Measurements from ENCODE around the gene FBXO31.
"Not testable (repeated sequence)": the region's sequence is repeated elsewhere in the genome, so short reads cannot be mapped to it uniquely, and the experiment has no call there.

Gene FBXO31

DNA sequence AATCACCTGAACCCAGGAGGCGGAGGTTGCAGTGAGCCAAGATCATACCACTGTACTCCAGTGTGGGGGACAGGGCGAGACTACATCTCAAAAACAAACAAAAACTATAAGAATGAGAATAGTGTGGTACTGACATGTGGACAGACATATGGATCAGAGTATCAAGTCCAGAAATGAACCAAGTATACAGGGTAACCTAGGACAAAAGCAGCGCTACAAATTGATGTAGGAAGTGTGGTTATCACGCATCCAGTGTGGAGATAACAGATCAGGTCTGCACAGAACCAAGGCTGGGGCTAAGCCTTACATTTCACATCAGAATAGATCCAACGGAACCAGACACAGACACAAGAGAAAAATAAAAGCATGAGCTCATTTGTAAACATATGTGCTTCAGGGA, 43.4 kb downstream of the FBXO31 start:
- no peak for DNase-seq

DNA sequence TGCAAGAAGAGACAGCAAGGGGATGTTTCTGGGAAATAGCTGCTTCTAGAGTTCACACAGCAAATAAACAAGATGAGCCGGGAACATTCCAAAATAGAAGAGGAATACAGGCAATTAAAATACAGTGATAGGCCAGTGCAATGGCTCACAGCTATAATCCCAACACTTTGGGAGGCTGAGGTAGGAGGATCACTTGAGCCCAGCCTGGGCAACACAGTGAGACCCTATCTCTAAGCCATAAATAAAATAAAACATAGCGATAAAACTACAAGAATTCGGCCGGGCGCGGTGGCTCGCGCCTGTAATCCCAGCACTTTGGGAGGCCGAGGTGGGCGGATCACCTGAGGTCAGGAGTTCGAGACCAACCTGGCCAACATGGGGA, 43.9 kb downstream of the FBXO31 start:
- not testable (repeated sequence) for DNase-seq

DNA sequence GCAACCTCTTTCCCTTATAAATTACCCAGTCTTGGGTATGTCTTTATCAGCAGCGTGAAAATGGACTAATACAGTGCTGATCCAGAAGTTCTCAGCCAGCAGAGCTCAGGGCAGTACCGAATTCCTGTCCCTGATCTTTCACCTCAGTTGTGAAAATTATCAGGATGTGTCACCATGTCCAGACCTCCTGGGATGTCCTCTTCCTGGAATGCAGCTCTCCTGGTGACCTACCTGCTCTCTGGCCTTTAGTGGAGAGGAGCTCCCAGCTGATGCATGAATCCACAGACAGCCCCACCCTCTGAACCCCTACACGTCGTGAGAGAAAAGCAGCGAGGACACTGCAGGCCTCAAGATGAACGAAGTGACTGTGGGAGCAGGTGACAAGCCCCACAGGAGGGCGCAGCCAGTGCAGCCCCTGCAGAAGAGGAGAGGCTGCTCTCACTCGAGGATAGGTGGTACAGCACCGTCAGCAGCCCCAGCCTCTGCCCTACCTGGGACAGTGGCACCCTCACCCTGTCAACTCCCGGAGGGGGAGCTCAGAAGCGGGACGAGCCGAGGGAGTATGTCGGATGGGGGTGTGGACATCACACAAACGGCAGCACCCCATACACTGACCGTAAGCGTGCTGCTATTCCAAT, 44.4 kb downstream of the FBXO31 start:
- DNase-seq = no peak

DNA sequence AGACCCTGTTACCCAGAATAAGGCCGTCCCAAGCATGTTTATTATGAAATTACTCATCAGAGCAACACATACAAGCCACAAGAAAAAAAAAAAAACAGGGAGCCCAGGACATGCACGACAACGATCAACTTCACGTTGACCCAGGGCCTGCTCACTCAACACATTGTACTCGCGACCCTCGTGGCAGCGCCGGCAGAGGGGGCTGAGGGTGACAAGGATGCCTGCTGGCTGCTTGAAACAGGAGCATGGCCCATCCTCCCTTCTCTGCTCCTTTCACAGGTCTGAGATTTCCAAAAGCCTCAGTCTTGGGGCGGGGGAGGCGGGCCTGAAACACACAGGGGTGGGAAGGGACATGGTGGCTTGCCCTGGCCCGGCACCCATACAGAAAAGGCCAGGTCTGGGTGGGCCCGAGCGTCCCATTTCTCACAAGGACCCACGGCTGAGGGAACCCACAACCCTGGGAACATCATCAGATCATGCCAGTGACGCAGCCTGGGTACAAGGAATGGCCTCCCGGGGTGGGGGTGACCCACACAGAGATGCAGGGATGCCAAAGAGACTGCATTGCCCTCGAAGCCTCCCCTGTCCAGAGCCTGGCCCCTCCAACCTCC, 45.3 kb downstream of the FBXO31 start:
- DNase-seq = no peak

DNA sequence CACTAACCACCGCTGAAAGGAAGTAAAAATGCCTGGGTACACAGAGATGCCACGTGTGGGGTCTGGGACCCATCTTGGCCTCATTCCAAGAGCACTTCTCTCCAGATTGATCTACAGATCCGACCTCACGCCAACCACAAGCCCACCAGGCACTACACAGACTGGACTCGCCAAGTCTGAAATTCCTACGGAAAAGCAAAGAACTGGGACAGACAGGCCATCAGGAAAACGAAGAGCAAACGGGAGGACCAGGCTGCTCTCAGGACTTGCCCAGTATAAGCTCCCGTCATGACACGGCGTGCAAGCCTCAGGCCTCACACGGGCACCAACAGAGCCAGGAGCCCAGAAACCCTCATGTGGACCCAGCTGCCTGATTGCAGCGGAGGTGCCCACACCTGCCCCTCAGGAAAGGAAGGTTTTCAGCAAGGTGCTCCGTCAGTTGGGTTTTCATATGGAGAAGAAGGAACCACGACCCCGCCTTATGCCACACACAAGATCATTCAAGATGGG, 46.3 kb downstream of the FBXO31 start:
- DNase-seq = no peak

DNA sequence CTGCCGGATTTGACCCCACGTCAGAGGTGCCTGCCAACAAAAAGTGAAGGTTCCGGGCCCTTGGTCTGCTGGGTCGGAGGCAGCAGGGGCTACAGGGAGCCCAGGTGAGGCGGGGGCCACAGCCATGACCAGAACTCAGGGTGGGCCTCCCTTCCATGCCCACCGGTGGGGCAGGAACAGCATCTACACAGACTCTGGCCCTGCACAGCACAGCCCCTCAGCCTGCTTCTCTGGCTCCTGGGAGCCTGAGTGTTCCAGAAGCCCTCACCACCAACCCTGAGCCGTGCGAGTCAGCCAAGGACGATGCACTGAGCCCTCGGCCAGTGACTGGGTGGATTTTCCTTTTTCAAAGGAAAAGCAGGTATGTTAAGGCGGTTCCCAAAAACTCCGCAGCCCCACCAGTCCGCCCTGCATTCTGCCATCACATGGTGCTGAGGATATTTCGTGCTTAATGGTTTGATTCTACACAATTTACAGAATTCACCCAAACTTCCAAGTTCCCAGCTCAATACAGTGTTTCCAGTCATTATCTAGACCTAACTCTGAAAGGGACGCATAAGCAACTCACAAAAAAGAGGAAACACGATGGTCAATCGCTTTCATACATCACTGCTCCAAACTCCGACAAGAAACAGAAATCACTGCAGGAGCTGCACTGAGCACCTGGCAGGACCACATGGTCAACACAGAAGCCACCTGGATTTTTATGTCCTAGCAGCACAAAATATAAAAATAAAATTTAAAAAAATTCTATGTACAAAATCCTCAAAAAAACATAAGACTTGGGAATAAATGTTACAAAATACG, 46.9 kb downstream of the FBXO31 start:
- no peak for DNase-seq

DNA sequence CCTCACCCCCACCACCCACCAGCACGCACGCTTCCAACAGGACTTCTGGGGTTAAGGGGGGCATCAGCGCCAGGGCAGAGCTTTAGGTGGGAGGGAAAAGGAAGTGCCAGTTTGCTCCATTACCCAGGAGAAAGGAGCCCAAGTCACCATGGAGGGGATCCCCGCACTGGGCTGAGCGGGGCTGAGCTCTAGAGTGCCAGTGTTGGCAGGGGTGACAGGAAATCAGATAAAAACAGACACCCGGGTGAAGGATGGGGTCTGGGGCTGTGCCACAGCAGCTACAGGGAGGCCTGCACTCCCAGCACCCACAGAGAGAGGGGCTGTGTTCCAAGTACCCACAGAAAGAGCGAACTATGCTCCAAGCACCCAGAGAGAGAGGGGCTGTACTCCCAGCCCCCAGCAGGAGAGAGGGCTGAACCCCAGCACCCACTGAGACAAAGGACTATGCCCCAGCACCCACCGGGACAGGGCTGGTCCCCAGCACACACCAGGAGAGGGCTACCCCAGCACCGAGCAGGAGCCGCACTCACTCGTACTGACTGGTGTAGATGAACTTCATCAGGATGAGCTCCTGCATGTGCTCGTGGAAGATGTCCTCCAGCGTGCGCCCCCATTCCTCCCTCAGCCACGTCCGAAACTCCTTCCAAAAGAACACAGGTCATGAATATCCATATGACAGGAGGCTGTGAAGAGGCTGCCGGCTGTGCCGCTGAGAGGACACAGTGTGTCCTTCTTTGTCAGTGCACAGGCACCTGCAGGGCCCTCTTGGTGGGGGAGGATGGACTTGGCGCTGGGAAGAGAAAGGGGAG, 47.7 kb downstream of the FBXO31 start:
- no peak for DNase-seq

DNA sequence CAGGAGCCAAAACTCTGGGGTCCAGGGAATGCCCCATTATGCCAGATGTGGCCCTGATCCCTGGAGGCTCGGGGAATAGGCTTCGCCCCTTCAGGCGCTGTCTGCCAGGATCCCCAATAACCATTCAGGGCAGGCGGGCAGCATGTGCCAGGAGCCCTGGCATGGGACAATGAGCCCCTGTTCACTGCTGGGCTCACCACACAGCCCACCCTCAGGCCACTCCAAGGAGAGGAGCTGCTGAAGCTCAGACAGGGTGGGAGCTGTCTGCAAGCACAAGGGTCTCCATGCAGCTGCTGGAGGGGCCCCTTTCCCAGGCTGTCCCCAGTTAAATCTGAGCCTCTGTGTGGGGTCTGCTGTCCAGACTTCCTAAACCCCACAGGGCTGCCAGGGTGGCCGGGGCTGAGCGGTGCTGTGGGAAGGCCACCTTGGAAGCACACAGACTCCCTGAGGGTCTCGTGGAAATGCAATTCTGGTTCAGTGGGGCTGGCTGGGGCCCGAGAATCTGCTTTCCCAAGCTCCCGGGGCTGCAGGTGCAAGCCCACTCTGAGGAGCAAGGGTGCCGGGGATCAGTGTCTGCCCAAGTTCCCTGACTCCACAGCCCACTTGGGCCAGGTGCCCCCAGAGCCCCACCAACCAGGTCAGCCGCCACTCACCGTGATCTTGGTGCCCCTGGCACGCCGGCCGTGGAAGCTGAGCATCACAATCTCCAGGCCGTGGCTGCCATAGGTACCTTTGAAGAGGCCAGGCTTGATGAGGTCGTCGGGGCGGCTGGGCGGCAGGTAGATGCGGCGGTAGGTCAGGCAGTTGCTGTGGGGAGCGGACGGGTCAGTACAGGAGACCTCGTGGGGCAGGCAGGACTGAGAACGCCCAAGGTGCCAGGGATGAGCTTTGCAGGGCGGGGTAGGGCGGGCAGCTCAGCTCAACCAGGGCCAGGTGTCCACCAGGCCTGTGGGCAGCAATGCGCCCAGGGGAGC, 48.6 kb downstream of the FBXO31 start:
- no peak for DNase-seq

DNA sequence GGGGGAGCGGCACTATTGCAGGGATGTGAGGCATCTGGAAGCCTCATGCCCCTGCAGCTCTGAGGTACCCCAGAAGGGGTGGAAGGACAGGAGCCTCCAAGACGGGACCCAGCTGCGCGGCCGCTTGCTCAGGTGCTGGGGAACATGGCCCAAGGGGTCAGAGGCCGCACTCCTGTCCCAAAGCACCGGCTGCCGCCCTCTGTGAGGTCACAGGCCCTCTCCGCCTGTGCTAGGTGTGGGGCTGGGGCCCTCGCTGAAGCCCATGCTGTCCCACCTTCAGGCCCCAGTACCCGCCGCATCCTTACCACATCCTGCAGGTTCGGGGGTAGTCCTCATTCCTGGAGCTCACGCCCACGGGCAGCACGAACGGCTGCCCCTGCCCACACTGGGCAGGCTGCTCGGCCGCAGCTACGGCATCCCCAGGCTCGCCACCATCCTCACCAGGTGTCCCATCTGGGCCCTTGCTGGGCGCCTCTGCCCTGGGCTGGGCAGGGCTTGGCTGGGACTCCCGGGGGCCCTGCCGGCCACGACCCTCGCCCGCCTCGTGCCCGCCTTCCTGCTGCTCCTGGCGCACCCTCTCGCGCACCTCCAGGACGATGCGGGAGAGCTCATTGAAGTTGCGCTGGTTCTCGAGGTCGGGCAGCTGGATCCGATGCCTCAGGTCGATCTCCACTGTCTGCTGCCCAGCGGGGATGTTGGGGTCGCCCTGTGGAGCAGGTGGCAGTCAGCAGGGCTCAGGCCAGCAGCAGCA, 49.8 kb downstream of the FBXO31 start:
- DNase-seq = no peak

DNA sequence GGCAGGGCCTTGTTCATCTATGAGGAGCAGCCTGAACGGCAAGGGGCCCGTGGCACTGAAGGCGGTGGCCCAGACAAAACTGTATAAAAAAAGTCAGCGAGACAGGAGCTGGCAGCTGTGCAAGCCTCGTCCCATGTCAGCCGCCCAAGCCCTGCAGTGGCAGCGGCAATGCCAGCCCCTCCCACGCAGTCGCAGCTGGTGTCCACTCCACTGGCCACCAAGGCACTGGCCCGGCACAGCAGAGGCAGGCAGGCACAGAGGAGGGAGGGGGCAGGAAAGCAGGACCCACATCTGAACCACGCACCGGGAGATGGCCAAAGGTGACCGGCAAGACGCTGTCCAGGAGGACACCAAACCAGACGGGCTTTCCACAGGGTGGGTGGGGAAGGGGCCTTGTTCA, 50.5 kb downstream of the FBXO31 start:
- DNase-seq = no peak

DNA sequence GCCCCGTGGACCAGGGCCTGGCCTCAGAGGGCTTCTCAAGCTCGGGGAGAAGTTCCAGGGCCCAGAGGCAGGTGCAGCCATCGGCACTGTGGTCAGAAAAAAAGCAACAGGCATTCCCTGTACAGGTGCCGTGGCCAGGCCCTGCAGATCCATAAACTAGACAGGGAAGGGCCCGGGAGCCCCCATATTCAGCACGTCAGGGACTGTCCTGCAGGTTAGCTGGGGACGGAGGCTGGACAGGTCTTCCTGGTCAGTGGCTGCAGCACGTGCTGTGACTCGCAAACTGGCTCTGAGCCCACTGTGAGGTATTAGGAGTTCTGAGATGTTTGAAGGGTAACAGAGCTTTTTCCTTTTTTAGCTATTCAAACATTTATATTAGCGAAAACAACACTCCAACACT, 51.4 kb downstream of the FBXO31 start:
- DNase-seq = no peak

DNA sequence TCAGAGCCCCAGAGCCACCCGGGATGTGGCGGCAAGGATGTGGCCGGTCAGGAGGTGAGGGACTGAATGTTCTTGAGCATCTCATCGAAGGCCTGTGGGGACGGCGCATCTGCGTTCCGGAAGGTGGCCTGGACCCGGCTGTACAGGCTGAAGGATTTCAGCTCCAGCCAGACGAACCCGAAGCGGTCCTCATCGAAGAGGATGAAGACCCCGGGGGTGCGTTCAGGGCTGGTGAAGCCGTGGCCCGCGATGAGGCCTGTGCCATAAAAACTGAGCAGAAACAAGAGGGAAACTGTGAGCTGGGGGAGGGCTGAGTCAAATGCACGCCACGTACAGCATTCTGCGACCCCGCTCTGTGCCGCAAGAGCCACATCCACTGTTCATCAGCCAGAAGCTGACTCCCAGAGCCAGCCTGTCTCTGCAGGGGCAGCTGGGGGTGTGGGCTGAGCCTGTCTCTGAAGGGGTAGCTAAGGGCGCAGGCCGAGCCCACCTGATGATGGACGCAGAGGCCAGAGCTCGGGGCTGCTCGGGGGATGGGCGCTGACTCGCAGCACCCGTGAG, 52.3 kb downstream of the FBXO31 start:
- DNase-seq = no peak

DNA sequence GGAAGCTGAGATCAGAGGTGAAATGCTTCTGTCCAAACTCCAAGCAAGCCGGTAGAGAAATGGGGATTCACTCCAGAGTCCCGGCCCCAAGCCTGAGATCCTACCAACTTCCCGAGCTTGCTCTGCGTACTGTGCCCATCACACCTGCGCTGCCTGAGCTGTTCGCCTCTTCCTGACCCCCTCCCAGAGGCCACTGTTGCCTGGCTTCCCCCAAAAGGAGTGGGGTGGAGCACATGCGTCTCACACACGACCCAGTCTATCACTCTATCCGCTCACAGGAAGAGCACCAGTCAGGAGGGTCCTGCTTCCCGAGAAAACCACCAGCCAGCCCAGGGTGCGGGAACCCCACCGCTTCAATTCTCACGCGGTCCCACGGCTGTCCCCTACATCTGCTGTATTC, 52.9 kb downstream of the FBXO31 start:
- DNase-seq = no peak

DNA sequence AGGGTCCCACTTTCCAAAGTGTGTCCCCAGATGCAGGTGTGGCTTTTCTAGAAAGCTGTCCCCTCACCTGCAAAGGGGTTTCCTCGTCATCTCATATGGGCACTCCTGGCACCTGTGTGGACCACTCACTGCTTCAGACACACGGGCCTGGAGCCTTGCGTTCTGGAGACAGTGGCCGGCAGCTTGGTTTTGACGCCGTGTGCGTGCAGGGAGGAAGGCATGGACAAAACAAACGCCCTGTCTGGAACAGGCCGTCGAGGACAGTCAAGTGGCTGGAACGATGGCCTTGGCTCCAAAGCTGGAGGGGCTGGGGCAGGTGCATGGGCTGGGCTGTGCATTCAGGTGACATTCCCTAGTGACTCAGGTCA, 53.3 kb downstream of the FBXO31 start:
- no peak for DNase-seq

DNA sequence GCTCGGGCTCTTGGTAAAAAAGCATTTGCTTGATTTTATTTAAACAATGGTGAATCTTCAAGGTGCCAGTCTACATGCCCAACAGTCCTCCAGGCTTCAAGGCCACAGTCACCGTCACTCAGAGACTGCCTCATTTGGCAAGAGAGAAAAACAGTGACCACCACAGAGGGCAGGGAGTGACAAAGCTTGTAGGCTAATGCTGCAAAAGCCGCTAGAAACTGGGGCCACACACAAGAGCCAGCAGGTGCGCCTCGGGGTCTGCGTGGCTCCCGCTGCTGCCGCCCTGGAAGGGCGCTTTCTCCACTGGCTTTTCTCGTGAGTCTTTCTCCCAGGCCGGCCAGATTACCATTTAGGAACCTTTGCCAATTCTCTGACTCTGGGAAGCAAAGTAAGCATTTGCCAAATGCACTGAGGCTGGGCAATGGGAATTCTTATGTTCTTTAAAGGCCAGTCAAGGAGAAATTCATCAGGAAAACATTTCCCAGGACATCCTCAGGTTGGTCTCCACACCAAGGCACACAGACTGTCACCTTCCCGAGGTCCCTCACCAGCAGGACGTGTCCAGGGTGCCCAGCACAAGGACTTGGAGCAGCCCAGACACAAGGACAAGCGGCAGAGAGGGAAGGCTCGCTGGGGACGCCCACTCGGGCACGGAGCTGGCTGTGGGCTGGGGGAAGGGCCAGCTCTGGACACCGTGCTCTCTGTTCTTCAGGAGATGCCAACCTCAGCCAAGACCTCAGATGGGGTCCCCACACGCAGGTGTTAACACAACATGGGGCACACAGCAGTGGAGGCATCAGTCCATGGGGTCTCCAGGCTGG, 53.9 kb downstream of the FBXO31 start:
- no peak for DNase-seq

DNA sequence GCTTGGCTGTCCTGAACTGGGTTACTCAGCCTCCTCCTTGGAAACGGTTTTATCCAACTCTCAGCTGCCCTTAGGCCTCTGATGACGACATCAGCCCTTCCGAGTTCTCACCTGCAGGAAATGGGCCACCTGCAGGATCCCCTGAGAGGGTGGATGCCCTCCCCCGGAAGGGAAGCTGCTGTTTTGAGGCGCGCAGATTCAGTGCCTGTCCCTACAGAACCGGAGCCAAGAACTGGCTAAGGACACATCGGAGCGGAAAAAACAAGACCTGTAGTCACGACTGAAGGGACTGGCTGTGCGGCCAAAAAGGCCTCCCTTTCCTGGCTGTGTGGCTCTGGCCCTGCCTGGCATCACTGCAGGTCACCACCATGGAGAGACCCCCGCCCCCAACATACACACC, 54.7 kb downstream of the FBXO31 start:
- DNase-seq = no peak

DNA sequence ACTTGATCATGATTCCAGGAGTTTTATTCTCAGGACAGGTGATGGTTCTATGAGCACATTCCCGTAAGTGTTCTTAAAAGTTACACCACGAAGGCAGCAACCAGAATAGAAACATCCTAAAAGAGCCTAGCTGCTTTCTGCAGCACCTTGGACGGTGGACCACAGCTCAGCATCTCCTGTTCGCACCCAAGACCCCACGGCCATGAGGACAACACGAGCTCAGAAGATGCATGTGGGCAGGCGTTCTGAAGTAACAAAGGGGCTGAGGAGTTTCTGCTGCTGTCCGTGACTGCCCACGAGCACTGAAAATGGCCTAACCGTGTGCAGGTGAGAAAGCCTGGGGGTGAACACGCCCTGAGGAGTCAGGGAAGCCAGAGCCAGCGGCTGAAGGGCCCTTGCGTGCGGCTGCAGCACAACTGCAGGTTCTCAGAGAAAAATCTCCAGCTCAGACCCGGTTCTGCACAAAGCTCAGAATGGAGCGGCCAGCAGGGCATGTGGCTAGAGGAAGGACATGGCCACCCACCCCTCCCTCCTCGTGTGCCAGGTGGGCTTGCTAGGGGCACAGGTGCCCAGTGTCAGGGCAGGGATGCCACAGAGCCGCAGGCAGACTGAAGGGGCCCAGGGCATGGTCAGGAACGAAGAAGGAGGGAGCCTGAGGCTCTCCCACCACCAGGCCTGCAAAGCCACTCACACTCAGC, 55.6 kb downstream of the FBXO31 start:
- DNase-seq = no peak

DNA sequence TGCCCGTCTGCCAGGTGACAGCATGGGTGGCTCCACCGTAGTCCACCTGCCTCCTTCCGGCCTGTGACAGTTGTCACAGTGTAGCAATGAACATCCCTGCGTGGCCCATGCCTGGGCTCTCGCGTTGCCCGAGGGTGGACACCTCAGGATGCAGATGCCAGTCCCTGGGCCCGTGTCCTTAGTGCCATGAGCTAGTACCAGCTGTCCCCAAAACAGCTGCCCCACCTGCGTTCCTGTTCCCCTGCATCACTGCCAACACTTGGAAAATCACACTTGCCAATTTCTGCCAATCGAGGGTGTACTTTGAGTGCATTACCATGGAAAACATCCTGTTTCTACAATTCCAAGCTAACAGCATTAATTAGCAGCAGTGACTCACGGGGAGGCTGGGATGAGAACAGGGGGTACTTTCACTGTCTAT, 57.4 kb downstream of the FBXO31 start:
- no peak for DNase-seq

DNA sequence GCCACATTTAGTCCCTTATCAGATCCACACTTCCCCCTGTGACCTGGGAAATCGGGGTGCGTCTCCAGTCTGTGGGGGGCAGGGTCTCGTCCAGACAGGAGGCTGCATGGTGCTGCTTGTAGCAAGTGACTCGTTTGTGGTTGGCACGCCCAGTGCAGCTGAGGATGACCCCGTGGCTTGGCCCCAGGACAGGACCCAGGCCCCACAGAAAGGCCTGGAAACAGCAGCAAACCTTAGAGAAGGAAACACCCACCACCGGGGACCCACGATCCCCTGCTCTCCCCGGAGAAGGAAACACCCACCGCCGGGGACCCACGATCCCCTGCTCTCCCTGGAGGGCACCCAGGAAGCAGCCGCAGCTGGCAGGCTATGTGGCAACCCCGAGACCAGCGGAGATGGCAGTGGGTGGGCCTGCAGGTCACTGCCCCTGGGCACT, 58.1 kb downstream of the FBXO31 start:
- DNase-seq = no peak

All from activated naive CD4-positive, alpha-beta T cell treated with anti-CD3 and anti-CD28 coated beads, Interleukin-2, amount 50 U/mL, for 16 hours (primary cell).